GM12878 (cell line): ENCODE results near the gene HIRA. TPM values are rescaled to one million over a fixed set of nuclear protein-coding genes. Genes with fewer than 3 reads are reported as not detected.
A peak's percentile ranks its signal among the peaks of the same experiment; 100 is the strongest.

Experiments
- ATAC-seq: fragments of 200-7000 bp; cut with Tn5 transposase; 3 replicates; pipeline ENCODE4 v1.9.1; 2020; ENCODE audit warnings: mild to moderate bottlenecking, moderate library complexity
- BruUV-seq: library from RNA; stranded (reverse); fragments of 400-500 nt; replicated peaks from 2 replicates; lab custom pipeline; 2021; lab: Mats Ljungman, UMichigan
- CTCF ChIA-PET: fragments of 300-600 bp; sonication (Branson Sonifier 250); formaldehyde crosslinking; extraction: SDS; loops from one replicate; lab custom pipeline; 2021; ENCODE audit warnings: inconsistent platforms; lab: Yijun Ruan, JAX
- POLR2A ChIA-PET: fragments of 350-600 bp; formaldehyde crosslinking; extraction: SDS; loops from one replicate; lab custom pipeline; 2021; ENCODE audit warnings: inconsistent platforms; lab: Charles Lee
- RAD21 ChIA-PET: fragments of 300-600 bp; sonication (Branson Sonifier 250); formaldehyde crosslinking; loops from one replicate; lab custom pipeline; 2023; ENCODE audit warnings: antibody characterized with exemption; ENCODE audit not compliant: unreplicated experiment; lab: Charles Lee
- SMC1A ChIA-PET: fragments of 300-600 bp; sonication (Branson Sonifier 250); formaldehyde crosslinking; loops from one replicate; lab custom pipeline; 2023; ENCODE audit not compliant: unreplicated experiment, uncharacterized antibody; lab: Charles Lee
- DNase-seq: peaks from one replicate; pipeline ENCODE4 v3.0.0-alpha.2; 2011; ENCODE audit warnings: low read depth, low spot score
- FAIRE-seq: peaks from 3 replicates; lab custom pipeline; 2011; peaks lifted over from hg19 to GRCh38; lab: Jason Lieb, UNC
- H2AFZ ChIP-seq: 2 replicates; pipeline ENCODE4 v1.6.0; 2011; ENCODE audit warnings: low read depth, low read length, control low read depth; ENCODE audit not compliant: control insufficient read depth
- H3K27ac ChIP-seq: 2 replicates; pipeline ENCODE4 v1.5.1; 2011; ENCODE audit warnings: control low read depth; ENCODE audit not compliant: control insufficient read depth, insufficient read depth
- H3K27me3 ChIP-seq, 2 experiments: replicated peaks in 1 of 2; 2 replicates each; pipeline versions ENCODE4 v1.6.0 to v1.6.1; 2011; ENCODE audit warnings: low read length in 1 of 2; ENCODE audit not compliant: control insufficient read depth in 2 of 2, insufficient read depth in 2 of 2
- H3K36me3 ChIP-seq, 2 experiments: 2 replicates each; pipeline ENCODE4 v1.5.1; 2011; ENCODE audit warnings: low read length in 1 of 2; ENCODE audit not compliant: control insufficient read depth in 2 of 2, insufficient read depth in 2 of 2
- H3K4me1 ChIP-seq: 2 replicates; pipeline ENCODE4 v1.6.1; 2011; ENCODE audit warnings: mild to moderate bottlenecking, low read length, moderate library complexity, mixed read lengths; ENCODE audit not compliant: control insufficient read depth, insufficient read depth
- H3K4me2 ChIP-seq: 2 replicates; pipeline ENCODE4 v1.6.0; 2011; ENCODE audit warnings: control low read depth; ENCODE audit not compliant: control insufficient read depth, insufficient read depth
- H3K4me3 ChIP-seq: fragments of 200-600 bp; sonication (generic); 2 replicates; pipeline ENCODE4 v1.5.1; 2016
- H3K79me2 ChIP-seq: 2 replicates; pipeline ENCODE4 v1.6.0; 2011; ENCODE audit warnings: low read length; ENCODE audit not compliant: control insufficient read depth, insufficient read depth
- H3K9ac ChIP-seq: 2 replicates; pipeline ENCODE4 v1.8.0; 2011; ENCODE audit warnings: low read length, control low read depth, mixed read lengths; ENCODE audit not compliant: control insufficient read depth, insufficient read depth
- H3K9me3 ChIP-seq: replicated peaks from 3 replicates; pipeline ENCODE4 v1.5.1; 2011; ENCODE audit warnings: mild to moderate bottlenecking, low read length; ENCODE audit not compliant: control insufficient read depth, insufficient read depth
- H4K20me1 ChIP-seq: 2 replicates; pipeline ENCODE4 v1.6.0; 2011; ENCODE audit not compliant: control insufficient read depth, insufficient read depth
- HCFC1 ChIP-seq: fragments of 150-350 bp; IDR thresholded peaks from 2 replicates; pipeline ENCODE4 v1.6.1; 2014; ENCODE audit warnings: low read length
- PKNOX1 ChIP-seq: fragments of 450-650 bp; IDR thresholded peaks from 2 replicates; pipeline ENCODE4 v1.6.1; 2016; ENCODE audit warnings: mild to moderate bottlenecking
- RELB ChIP-seq: fragments of 450-650 bp; IDR thresholded peaks from 2 replicates; pipeline ENCODE4 v1.6.1; 2017; ENCODE audit warnings: low read depth, mild to moderate bottlenecking, moderate library complexity
- STAT3 ChIP-seq: IDR thresholded peaks from 2 replicates; pipeline ENCODE4 v1.6.1; 2011; ENCODE audit warnings: low read depth, low read length, improper control_type of control experiment
- TBL1XR1 ChIP-seq: IDR thresholded peaks from 2 replicates; pipeline ENCODE4 v1.6.1; 2012; ENCODE audit warnings: low read depth, low read length, improper control_type of control experiment
- ZNF217 ChIP-seq: fragments of 450-650 bp; IDR thresholded peaks from 2 replicates; pipeline ENCODE4 v1.6.1; 2017; ENCODE audit warnings: antibody characterized with exemption, mild to moderate bottlenecking
- ZNF687 ChIP-seq: fragments of 450-650 bp; IDR thresholded peaks from 2 replicates; pipeline ENCODE4 v1.6.1; 2017; ENCODE audit warnings: mild to moderate bottlenecking, moderate library complexity
- in situ Hi-C: fragments of 300-500 bp; cut with MboI; formaldehyde crosslinking; loops from 9 replicates; pipeline ENCODE4 v1.14.3; 2018; ENCODE audit warnings: mixed read lengths
- intact Hi-C: fragments of 100-400 bp; cut with micrococcal nuclease; formaldehyde crosslinking; loops from one replicate; pipeline ENCODE4 v1.14.2; 2022; ENCODE audit not compliant: unreplicated experiment
- polyA plus RNA-seq, 11 experiments: library from polyadenylated mRNA; depleted of rRNA in 4 of 11; unstranded in 6 of 11; stranded (reverse) in 5 of 11; fragments of >200 nt; fragmentation: Nextera tagmentation in 4 of 11; fragmentation: Illumina TruSeq in 1 of 11; extraction: Ambion mirVana in 4 of 11; extraction: Trizol in 1 of 11; gene quantifications; 1 replicate in 1 of 11; 2 replicates in 10 of 11; pipeline versions ENCODE4 v1.2.1 to v1.2.3, GENCODE V29; 2011 to 2016; ENCODE audit warnings: inconsistent platforms in 2 of 11, missing spikeins in 2 of 11, low read depth in 1 of 11
- total RNA-seq, 4 experiments: library from RNA; depleted of rRNA in 3 of 4; stranded (reverse); fragments of >200 nt in 3 of 4; fragmentation: Illumina TruSeq in 1 of 4; extraction: Trizol in 1 of 4; gene quantifications; 2 replicates each; pipeline versions ENCODE4 v1.2.1 to v1.2.3, GENCODE V29; 2013 to 2021
- TF ChIP-seq, protein P1 (sequence below): IDR thresholded peaks from 2 replicates; pipeline ENCODE4 v1.6.1; 2012; ENCODE audit warnings: low read depth, low read length, improper control_type of control experiment

HIRA gene
- total and polyA plus RNA-seq, 10 of the 15 experiments (the other 5 are each of a cell fraction or from before 2014, with no cell fraction given), result 0.34 to 32.7 (median 14.5) TPM

DNA sequence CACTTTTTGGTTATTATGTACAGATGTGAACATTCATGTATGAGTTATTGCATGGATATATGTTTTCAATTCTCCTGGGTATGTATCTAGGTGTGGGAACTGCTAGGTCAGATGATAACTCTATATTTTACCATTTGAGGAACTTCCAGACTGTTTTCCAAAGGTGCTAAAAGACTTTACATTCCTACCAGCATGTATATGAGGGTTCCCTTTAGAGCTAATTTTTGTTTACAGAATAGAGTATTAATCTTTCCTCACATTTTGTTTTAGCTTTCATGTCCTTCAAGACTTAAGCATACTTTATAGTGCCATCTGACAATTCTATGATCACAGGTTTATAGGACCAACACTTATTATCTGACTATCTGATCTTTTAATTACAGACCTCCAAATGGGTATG is 59.6 kb downstream of the HIRA start:
- Histone ChIP-seq H3K4me2 (no peak overlapping the region), H3K4me3 (no peak overlapping the region), H3K27me3 (no peaks in the 10 kb centered on the region), H3K27ac (no peak overlapping the region), H3K79me2 (no peaks in the 10 kb centered on the region), H3K9me3 (no peaks in the 10 kb centered on the region), H4K20me1 (no peaks in the 10 kb centered on the region), H3K36me3 (peaks cover 18 to 32% of the 10 kb centered on the region in 2 experiments), H3K4me1 (no peaks in the 10 kb centered on the region), H3K9ac (no peak overlapping the region), H2AFZ (no peak overlapping the region)
- ATAC-seq (no peak), DNase-seq (no peak), FAIRE-seq (peak; percentile 27)
- ChIA-PET CTCF (no interaction called here), RAD21 (interaction anchor here (0.7 kb wide), 1 partner anchor 303 kb away, joined by 3 read pairs; no protein-coding TSS in a partner anchor), SMC1A (interaction anchor here (0.6 kb wide), 1 partner anchor 225 kb away, joined by 3 read pairs; no protein-coding TSS in a partner anchor), POLR2A (no interaction called here)
- in situ Hi-C loops, result no loop called here
- TSS peak; percentile 34 for BruUV-seq
- intact Hi-C loops, result no loop called here
- TF ChIP-seq TBL1XR1 (no peak), HCFC1 (no peak), RELB (no peak), ZNF687 (no peak), STAT3 (no peak), PKNOX1 (no peak), ZNF217 (no peak)
- TF ChIP-seq, protein P1, sequence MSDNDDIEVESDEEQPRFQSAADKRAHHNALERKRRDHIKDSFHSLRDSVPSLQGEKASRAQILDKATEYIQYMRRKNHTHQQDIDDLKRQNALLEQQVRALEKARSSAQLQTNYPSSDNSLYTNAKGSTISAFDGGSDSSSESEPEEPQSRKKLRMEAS, result no peak
